K562 (cell line): ENCODE results near the gene PRR29. TPM values are rescaled to one million over a fixed set of nuclear protein-coding genes. Genes with fewer than 3 reads are reported as not detected.
A peak's percentile ranks its signal among the peaks of the same experiment; 100 is the strongest.

Experiments used
- BACH1 ChIP-seq: fragments of 200-800 bp; sonication (Bioruptor generic); IDR thresholded peaks from 2 replicates; pipeline ENCODE4 v1.6.1; 2016; ENCODE audit warnings: missing genetic modification characterization, missing compliant biosample characterization
- BRD4 ChIP-seq: fragments of 200-600 bp; sonication (generic); IDR thresholded peaks from 2 replicates; pipeline ENCODE4 v1.6.1; 2017; ENCODE audit warnings: inconsistent platforms
- BRD9 ChIP-seq: fragments of 450-650 bp; IDR thresholded peaks from 2 replicates; pipeline ENCODE4 v1.6.1; 2018; ENCODE audit warnings: low read depth; ENCODE audit not compliant: partially characterized antibody
- CBX3 ChIP-seq, 2 experiments: IDR thresholded peaks; 1 replicate in 1 of 2; 2 replicates in 1 of 2; pipeline ENCODE4 v1.6.1; 2012; ENCODE audit warnings: inconsistent platforms in 2 of 2, low read length in 2 of 2, borderline replicate concordance in 1 of 2, control low read depth in 1 of 2
- CHD4 ChIP-seq: fragments of 200-600 bp; sonication (generic); IDR thresholded peaks from 3 replicates; pipeline ENCODE4 v1.6.1; 2012; ENCODE audit warnings: low read depth, mild to moderate bottlenecking, mixed read lengths, low read length, inconsistent platforms; ENCODE audit not compliant: insufficient read depth, insufficient replicate concordance, poor library complexity, severe bottlenecking
- HNRNPUL1 ChIP-seq: fragments of 200-400 bp; formaldehyde crosslinking; IDR thresholded peaks from 2 replicates; pipeline ENCODE4 v1.6.1; 2017; ENCODE audit warnings: low read length
- MECOM ChIP-seq: fragments of 250-450 bp; sonication (Bioruptor Pico); IDR thresholded peaks from 2 replicates; pipeline ENCODE4 v1.8.0; 2022; ENCODE audit warnings: inconsistent platforms
- PHTF2 ChIP-seq: fragments of 250-450 bp; sonication (Bioruptor Pico); IDR thresholded peaks from 2 replicates; pipeline ENCODE4 v1.5.0; 2021; ENCODE audit warnings: mild to moderate bottlenecking
- RHOXF2B ChIP-seq: fragments of 250-450 bp; sonication (Bioruptor Pico); conservative IDR thresholded peaks from 2 replicates; pipeline ENCODE4 v1.5.1; 2021
- ZHX1 ChIP-seq: fragments of 150-350 bp; conservative IDR thresholded peaks from 2 replicates; pipeline ENCODE4 v1.6.1; 2014; ENCODE audit warnings: low read length
- polyA plus RNA-seq, 8 experiments: library from polyadenylated mRNA; depleted of rRNA in 4 of 8; stranded (reverse) in 5 of 8; unstranded in 3 of 8; fragments of >200 nt; fragmentation: Nextera tagmentation in 2 of 8; fragmentation: Illumina TruSeq in 1 of 8; extraction: Ambion mirVana in 2 of 8; extraction: Trizol in 1 of 8; gene quantifications; 2 replicates each; pipeline versions ENCODE4 v1.2.1 to v1.2.3, GENCODE V29; 2011 to 2014; ENCODE audit warnings: inconsistent platforms in 1 of 8, missing spikeins in 1 of 8
- total RNA-seq, 7 experiments: library from RNA; depleted of rRNA in 6 of 7; stranded (reverse); fragments of >200 nt in 6 of 7; fragmentation: Illumina TruSeq in 2 of 7; extraction: Trizol in 2 of 7; gene quantifications; 2 replicates each; pipeline versions ENCODE4 v1.2.1 to v1.2.3, GENCODE V29; 2011 to 2021; ENCODE audit warnings: low replicate concordance in 1 of 7
- TF ChIP-seq, protein P1 (sequence below), 2 experiments: fragments of 450-650 bp in 1 of 2; sonication (generic) in 1 of 2; formaldehyde crosslinking in 1 of 2; IDR thresholded peaks in 1 of 2; conservative IDR thresholded peaks in 1 of 2; 2 replicates each; pipeline versions ENCODE4 v1.6.1 to v1.8.1; 2016 to 2023; ENCODE audit warnings: mild to moderate bottlenecking in 2 of 2, moderate library complexity in 2 of 2, inconsistent platforms in 1 of 2, missing genetic modification reagents in 1 of 2
- TF ChIP-seq, protein P2 (sequence below): fragments of 250-450 bp; sonication (Bioruptor Pico); IDR thresholded peaks from 2 replicates; pipeline ENCODE4 v1.5.0; 2020; ENCODE audit warnings: mild to moderate bottlenecking, borderline replicate concordance
- TF ChIP-seq, protein P3 (sequence below), 2 experiments: fragments of 450-650 bp; IDR thresholded peaks; 2 replicates each; pipeline ENCODE4 v1.6.1; 2016; ENCODE audit warnings: mild to moderate bottlenecking in 2 of 2, borderline replicate concordance in 1 of 2, low read depth in 1 of 2, moderate library complexity in 1 of 2

Gene PRR29
- total and polyA plus RNA-seq, 9 of the 15 experiments (the other 6 are each of a cell fraction or from before 2014, with no cell fraction given), result 0.08 to 0.58 (median 0.15) TPM; not detected in 5

DNA sequence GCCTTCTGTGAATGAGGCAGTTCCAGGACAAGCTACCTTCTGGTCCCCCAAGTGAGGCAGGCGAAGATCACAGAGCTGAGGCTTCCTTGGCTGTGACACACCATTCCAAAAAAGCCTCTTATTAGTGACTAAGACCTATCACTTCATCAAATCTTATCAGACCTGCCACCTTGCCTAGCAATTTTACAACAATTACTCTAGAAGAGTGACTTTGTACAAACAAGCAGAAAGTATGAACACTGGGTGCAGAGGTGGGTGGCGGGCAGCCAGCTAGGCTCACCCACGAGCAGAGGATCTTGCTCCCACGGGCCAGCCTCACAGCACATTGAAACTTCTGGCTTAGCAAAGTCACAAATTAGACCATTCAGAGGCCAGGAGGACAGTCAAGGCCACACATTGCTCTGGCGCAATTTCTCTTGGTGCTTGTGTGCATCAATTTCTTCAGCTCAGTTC lies 24.5 kb downstream of the PRR29 start (continued):
- no peak for TF ChIP-seq MECOM (CRISPR knock-in tag)
- no peak for TF ChIP-seq CBX3 (IDR thresholded peaks at IDR 0.05; ENCODE audit: borderline replicate concordance in 1 of 2, low read length in 2 of 2)
- no peak for TF ChIP-seq PHTF2 (CRISPR knock-in tag)
- TF ChIP-seq BRD4, result no peak
- TF ChIP-seq, protein P1, sequence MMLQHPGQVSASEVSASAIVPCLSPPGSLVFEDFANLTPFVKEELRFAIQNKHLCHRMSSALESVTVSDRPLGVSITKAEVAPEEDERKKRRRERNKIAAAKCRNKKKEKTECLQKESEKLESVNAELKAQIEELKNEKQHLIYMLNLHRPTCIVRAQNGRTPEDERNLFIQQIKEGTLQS (IDR thresholded peaks at IDR 0.05), result peak; percentile 65
- TF ChIP-seq, protein P1 (CRISPR knock-in tag; conservative IDR thresholded peaks at IDR 0.05), result no peak; the same call in 1 of the 2 replicates
- TF ChIP-seq CHD4, result no peak
- TF ChIP-seq, protein P2, sequence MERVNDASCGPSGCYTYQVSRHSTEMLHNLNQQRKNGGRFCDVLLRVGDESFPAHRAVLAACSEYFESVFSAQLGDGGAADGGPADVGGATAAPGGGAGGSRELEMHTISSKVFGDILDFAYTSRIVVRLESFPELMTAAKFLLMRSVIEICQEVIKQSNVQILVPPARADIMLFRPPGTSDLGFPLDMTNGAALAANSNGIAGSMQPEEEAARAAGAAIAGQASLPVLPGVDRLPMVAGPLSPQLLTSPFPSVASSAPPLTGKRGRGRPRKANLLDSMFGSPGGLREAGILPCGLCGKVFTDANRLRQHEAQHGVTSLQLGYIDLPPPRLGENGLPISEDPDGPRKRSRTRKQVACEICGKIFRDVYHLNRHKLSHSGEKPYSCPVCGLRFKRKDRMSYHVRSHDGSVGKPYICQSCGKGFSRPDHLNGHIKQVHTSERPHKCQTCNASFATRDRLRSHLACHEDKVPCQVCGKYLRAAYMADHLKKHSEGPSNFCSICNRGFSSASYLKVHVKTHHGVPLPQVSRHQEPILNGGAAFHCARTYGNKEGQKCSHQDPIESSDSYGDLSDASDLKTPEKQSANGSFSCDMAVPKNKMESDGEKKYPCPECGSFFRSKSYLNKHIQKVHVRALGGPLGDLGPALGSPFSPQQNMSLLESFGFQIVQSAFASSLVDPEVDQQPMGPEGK, result no peak
- no peak for TF ChIP-seq BACH1 (tag)
- no peak for TF ChIP-seq BRD9
- no peak for TF ChIP-seq HNRNPUL1
- TF ChIP-seq, protein P3, sequence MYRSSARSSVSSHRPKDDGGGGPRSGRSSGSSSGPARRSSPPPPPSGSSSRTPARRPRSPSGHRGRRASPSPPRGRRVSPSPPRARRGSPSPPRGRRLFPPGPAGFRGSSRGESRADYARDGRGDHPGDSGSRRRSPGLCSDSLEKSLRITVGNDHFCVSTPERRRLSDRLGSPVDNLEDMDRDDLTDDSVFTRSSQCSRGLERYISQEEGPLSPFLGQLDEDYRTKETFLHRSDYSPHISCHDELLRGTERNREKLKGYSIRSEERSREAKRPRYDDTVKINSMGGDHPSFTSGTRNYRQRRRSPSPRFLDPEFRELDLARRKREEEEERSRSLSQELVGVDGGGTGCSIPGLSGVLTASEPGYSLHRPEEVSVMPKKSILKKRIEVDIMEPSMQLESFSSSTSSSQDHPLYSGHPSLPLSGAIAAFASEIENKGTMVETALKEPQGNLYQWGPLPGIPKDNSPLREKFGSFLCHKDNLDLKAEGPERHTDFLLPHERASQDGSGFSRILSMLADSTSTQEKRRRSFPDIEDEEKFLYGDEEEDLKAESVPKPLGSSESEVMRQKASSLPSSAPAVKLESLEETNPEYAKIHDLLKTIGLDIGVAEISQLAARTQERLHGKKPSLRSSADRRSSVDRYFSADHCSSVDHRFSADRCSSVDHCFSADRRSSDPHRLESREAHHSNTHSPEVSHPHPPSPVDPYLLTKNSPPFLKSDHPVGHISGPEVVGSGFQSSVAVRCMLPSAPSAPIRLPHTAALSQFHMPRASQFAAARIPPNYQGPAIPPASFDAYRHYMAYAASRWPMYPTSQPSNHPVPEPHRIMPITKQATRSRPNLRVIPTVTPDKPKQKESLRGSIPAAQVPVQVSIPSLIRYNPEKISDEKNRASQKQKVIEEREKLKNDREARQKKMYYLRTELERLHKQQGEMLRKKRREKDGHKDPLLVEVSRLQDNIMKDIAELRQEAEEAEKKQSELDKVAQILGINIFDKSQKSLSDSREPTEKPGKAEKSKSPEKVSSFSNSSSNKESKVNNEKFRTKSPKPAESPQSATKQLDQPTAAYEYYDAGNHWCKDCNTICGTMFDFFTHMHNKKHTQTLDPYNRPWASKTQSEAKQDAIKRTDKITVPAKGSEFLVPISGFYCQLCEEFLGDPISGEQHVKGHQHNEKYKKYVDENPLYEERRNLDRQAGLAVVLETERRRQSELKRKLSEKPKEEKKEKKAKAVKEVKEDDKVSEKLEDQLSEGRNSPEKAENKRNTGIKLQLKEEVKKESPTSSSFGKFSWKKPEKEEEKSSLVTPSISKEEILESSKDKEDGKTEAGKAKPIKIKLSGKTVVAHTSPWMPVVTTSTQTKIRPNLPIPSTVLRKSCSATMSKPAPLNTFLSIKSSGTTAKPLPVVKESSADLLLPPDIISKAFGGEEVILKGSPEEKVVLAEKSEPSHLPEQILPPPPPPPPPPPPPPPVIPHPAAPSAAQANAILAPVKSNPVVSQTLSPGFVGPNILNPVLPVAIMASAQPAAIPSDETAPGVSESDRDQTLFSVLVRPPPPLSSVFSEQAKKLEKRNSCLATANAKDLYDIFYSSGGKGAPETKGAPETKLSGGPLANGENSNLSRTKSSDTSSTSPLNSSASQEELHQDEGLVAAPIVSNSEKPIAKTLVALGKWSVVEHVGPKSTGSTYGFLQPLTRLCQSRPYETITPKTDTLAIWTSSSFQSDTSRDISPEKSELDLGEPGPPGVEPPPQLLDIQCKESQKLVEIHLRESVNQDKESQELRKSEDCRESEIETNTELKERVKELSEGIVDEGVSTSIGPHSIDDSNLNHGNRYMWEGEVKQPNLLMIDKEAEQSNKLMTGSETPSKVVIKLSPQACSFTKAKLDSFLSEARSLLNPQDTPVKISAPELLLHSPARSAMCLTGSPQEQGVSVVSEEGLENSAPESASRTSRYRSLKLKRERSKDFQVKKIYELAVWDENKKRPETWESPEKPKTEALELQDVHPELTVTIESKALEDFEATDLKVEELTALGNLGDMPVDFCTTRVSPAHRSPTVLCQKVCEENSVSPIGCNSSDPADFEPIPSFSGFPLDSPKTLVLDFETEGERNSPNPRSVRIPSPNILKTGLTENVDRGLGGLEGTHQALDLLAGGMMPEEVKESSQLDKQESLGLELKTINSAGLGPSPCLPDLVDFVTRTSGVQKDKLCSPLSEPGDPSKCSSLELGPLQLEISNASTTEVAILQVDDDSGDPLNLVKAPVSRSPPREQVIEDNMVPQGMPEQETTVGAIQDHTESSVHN (IDR thresholded peaks at IDR 0.05; ENCODE audit: borderline replicate concordance in 1 of 2, low read depth in 1 of 2), result no peak
- no peak for TF ChIP-seq RHOXF2B (CRISPR knock-in tag)
- TF ChIP-seq ZHX1, result no peak
